ENCODE data around the gene TOR4A. TPM values are rescaled to one million over a fixed set of nuclear protein-coding genes. Genes with fewer than 3 reads are reported as not detected.

The TOR4A gene
- polyA plus RNA-seq, 3 donors, result 2.1 to 5.8 (median 5.5) TPM

DNA sequence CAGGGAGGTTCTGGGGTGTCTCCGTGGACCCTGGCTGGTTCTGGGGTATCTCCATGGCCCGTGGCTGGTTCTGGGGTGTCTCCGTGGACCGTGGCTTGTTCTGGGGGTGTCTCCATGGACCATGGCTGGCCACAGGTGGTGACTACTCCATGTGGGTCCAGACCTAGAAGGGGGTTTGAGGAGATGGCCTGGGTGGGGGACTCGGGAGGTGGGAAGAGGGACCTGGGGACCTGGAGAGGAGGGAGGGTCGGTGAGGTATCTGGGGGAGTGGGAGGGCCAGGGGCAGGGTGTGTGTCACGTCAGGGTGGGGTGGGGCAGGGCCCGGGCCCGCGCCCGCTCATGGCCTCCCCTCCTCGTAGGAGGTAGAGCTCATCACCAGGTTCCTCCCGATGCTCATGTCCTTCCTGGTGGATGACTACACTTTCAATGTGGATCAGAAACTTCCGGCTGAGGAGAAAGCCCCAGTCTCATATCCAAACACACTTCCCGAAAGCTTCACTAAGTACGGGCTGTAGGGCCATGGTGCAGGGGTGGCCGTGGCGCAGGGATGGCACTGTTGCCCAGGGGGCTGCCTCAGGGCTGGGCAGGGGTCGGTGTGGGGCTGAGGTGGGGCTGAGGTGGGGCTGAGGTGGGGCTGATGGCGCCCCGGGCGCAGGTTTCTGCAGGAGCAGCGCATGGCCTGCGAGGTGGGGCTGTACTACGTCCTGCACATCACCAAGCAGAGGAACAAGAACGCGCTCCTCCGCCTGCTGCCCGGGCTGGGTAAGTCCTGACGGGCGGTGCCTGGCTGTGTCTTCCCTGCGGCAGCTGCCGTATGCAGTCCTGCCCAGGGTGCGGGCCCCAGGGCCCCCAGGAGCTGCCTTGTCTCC is 10.7 kb upstream of the TOR4A start:
- H3K27ac ChIP-seq (ENCODE audit: low read depth, low read length), result no peak overlapping the region
- 89 to 95% (median 90%) methylated on average over 34 of the region's 34 CpGs for WGBS, 3 donors

DNA sequence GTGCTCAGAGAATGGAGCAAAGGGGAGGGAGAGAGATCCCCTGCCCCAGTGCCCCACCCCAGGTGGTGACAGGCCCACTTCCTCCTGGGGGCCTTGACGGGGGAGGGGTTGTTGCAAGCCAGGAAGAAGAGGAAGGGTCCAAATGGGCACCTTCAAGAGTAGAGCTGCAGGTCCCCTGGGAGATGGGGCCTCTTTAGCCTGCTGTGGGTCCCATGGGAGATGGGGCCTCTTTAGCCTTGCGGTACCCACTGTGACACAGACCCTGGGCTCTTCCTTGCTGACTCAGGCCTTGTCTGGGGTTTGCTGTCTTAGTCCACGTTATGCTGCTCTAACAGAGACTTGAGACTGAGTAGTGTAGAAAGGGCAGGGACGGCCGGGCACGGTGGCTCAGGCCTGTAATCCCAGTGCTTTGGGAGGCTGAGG is 9.6 kb upstream of the TOR4A start:
- no peak overlapping the region for H3K27ac ChIP-seq (ENCODE audit: low read depth, low read length)
- 81 to 89% (median 82%) methylated on average over 6 of the region's 6 CpGs for WGBS, 3 donors

DNA sequence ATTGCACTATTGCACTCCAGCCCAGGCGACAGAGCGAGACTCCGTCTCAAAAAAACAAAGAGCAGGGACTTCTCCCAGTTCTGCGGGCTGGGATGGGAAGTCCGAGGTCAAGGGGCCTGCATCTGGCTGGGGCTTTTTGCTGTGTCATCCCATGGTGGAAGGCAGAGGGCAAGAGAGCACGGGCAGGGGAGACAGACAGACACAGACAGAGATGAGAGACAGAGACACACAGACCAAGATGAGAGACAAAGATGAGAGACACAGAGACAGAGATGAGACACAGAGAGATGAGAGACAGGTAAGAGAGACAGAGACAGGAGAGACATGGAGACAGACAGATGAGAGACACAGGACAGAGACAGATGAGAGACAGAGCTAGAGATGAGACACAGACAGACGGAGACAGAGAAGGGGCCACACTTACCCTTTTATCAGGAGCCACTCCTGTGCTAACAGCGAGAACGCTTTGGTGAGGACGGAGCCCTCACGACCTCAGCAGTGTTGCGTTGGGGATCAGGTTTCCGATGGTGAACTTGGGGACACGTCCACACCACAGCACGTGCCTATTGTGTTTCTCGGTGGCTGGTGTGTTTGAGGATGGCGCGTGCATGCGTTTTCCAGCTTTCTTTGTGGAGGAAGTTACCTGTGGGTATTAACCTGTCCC is 8.9 kb upstream of the TOR4A start:
- WGBS, 3 donors, result 59 to 74% (median 68%) methylated on average over 19 of the region's 19 CpGs
- H3K27ac ChIP-seq (ENCODE audit: low read depth, low read length), result no peak overlapping the region

DNA sequence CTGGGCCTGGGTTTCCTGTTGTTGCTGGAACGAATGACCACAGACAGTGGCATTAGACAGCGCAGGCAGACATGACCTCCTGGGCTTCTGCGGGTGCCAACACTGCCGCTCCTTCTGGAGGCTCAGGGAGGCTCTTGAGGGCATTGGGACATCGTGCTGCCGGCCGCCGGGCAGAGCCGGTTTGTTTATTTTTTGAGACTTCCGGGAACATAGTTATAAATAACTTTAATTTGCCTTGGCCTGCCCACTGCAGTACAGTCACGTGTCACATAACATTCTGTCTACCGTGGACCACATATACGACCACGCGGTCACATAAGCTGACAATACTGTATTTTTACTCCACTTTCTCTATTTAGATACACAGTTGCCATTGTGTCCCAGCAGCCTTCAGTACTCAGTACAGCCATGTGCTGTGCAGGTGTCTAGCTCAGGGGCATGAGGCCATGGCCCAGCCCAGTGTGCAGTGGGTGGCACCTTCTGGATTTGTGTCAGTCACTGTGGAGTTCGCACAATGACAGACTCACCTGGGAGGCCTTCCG is 8.2 kb upstream of the TOR4A start:
- WGBS, 3 donors, result 29 to 65% (median 55%) methylated on average over 17 of the region's 17 CpGs

DNA sequence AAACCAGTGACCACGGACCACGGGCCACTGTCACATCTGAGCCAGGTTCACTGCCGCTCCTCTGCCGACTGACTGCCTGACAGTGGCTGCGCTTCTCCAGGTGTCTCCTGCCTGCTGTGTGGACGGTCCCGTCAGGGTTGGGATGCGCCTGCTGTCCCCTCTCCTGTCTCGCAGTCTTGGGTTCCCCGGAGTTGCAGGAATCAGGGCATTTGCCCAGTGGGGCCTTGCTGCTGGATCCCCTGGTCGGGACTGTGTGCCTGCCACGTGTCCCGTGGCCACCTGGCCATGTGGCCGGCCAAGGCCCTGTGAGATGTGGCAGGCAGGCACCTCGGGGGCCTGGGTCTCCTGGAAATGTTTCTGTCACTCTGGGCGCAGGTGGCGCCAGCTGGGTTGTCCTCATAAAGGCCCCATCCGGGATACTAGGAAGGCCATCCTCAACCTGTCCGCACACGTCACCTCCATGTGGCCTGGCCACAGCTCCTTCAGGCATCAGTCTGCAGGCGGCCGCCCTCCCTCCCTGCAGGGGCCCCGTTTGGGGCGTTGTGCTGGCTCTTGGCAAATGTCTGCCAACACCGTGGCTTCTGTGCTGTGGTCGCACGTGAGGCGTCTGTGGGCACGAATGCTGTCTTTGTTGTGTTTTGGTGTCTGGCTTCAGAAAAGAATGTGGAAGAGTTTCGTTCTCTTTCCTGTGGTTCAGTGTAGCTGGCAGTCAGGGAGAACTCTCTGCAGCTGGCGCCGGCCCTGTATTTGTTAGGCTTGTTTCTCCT is 6.4 kb upstream of the TOR4A start:
- 77 to 89% (median 79%) methylated on average over 32 of the region's 32 CpGs for WGBS, 3 donors
- no peak overlapping the region for H3K27ac ChIP-seq (ENCODE audit: low read depth, low read length)

More for the DNA sequence above, 8.2 kb upstream of the TOR4A start:
- H3K27ac ChIP-seq (ENCODE audit: low read depth, low read length), result no peak overlapping the region

DNA sequence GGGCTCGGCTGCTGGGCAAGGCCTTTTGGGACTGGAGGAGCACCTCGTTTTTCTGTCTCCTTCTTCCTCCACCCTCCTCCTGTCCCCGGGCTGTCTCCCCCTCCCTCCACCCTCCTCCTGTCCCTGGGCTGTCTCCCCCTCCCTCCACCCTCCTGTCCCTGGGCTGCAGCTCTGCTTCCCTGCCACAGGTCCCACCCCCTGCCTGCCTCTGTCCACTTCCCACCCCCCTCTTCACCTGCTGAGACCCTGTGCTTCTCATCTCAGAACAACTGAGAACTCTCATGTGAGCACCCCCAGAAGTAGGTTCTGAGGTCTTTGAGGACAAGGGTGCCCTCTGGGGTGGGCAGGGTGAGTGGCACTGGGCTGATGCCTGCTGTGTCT is 5.8 kb upstream of the TOR4A start:
- H3K27ac ChIP-seq (ENCODE audit: low read depth, low read length), result no peak overlapping the region
- WGBS, 3 donors, result 32 to 63% (median 40%) methylated on average over 3 of the region's 3 CpGs

DNA sequence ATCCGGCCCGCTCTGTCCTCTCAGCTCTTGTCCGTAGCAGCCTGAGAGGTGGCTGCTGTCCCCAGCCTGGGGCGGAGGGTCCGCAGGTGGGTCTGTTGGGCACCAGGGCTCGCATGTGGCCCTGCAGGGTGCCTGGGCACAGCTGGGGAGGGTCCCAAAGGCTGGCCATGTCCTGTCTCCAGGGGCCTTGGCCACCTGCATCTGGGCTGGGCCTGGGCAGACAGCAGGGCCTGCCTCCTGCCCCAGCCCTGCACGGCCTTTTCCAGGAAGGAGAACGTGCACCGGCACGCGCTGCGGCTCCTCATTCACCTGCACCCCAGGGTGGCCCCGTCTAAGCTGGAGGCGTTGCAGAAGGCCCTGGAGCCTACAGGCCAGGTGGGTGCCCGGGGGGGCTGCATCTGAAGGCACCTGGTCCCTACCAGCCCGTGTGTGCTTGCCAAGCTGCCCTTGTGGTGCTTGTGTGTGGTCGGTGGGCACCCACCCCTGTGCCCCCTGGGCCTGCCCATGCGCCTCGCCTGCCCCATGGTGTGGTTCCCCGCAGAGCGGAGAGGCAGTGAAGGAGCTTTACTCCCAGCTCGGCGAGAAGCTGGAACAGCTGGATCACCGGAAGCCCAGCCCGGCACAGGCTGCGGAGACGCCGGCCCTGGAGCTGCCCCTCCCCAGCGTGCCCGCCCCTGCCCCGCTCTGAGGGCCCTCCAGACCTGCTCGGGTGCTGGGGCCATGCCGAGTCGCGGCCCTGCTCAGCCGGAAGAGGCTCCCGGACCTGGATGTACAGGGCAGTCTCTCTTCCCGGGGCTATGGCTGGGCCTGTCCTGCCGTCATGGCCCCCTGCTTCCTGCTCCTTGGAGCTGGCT is 5.1 kb upstream of the TOR4A start:
- no peak overlapping the region for H3K27ac ChIP-seq (ENCODE audit: low read depth, low read length)
- WGBS, 3 donors, result 93 to 94% (median 94%) methylated on average over 35 to 39 of the region's 39 CpGs

DNA sequence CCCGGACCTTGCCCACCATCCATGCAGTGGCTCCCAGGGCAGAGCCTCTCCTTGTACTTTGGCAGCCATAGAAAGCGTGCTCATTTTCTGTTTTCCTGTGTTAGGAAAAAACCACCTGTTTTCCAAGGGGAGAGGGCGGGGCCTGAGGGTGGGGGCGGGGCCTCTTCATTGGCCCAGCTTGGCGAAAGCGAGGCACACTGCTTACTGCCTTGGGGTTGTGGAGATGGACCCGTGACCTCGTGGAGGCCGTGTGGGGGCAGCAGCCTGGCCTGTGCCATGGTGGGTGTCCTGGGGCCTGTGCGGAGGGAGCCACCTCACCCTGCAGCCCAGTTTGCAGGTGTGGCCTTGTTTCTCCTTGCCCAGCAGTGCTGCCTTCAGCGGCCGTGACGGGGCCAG is 4.4 kb upstream of the TOR4A start:
- H3K27ac ChIP-seq (ENCODE audit: low read depth, low read length), result no peak overlapping the region

DNA sequence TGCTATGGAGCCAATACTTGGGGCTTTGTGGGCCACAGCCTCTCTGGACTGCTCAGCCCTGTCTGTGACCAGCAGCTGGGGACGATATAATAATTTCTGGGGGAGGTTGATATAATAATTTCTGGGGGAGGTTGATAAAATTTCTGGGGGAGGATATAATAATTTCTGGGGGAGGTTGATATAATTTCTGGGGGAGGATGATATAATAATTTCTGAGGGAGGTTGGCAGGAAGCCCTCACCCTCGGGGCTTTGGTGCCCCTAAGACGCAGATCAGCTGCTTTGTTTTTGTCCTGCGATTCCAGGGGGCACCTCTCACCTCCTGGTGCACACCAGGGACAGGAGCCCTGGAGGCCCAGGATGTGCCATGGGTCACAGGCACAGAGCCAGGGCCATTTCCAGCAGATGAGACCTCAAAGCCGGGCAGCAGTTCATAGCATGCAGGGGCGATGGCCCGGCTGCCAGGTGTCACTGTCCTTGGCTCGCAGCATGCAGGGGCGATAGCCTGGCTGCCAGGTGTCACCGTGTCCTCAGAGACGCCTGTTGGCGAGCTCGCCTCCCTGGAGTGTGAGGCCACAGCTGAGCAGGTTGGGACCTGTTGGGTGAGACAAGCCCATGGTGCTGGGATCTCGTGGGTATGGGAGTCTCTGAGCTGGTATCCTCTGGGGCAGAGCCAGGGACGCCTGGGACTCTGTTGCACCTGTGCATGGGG is 3.8 kb upstream of the TOR4A start:
- 40 to 85% (median 80%) methylated on average over 15 of the region's 15 CpGs for WGBS, 3 donors
- no peak overlapping the region for H3K27ac ChIP-seq (ENCODE audit: low read depth, low read length)

More for the DNA sequence above, 4.4 kb upstream of the TOR4A start:
- WGBS, 3 donors, result 41 to 86% (median 86%) methylated on average over 13 of the region's 13 CpGs

DNA sequence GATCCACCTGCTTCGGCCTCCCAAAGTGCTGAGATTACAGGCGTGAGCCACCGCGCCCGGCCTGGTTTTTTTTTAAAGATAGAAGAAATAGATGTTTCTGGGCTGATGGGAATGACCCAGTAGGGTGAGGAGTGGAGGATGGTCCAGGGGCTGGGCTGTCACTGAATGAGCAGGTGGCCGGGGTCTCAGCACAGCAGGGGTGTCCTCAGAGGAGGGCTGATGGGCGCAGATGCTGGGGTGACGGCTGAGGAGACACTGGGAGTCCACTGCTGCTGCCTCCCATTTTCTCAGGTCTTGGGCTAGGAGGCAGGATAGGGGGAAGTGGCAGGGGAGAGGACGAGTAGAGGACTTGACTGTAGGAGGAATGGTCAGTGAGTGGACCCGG is 2.3 kb upstream of the TOR4A start:
- WGBS, 3 donors, result 62 to 88% (median 82%) methylated on average over 10 of the region's 10 CpGs
- H3K27ac ChIP-seq (ENCODE audit: low read depth, low read length), result no peak overlapping the region

DNA sequence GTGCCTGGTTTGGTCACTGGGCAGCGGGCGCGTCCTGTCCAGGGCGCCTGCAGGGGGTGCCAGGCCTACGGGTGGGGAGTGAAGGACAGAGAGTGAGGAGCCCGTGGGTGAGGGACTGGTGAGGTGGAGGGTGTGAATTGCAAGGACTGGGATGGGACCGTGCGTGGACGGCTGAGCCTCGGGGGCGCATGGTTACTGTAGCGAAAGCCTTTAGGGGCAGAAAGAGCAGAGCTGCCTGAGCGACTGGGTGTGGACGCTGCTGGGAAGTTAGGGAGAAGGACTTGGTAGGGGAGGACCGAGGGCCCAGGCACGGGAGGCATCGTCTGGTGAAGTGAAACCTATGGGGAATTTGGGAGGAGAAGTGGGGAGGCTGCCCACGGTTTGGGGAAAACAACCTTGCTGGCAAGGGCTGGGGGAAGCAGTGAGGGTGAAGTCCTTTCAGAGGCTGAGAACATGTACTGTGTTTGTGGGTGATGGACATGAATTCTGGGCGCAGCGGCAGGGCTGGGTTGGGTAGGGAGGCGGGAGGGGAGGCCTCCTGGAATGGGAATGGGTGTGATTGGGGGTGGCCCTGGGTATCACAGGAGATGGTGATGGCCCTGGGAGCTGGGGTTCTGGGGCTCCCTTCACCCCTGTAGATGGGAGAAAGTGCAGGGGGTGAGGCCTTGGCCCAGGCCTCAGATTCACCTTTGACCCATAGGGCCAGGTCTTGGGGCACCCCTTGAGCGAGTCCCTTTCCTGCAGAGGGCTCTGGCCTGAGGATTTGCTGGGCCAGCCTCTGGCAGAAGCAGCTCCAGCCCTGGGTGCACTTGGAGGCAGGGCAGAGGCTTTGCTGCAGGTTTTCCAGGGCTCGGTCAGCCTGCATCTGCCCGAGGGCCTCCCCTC is 1.7 kb upstream of the TOR4A start:
- WGBS, 3 donors, result 78 to 83% (median 80%) methylated on average over 24 of the region's 24 CpGs
- no peak overlapping the region for H3K27ac ChIP-seq (ENCODE audit: low read depth, low read length)

DNA sequence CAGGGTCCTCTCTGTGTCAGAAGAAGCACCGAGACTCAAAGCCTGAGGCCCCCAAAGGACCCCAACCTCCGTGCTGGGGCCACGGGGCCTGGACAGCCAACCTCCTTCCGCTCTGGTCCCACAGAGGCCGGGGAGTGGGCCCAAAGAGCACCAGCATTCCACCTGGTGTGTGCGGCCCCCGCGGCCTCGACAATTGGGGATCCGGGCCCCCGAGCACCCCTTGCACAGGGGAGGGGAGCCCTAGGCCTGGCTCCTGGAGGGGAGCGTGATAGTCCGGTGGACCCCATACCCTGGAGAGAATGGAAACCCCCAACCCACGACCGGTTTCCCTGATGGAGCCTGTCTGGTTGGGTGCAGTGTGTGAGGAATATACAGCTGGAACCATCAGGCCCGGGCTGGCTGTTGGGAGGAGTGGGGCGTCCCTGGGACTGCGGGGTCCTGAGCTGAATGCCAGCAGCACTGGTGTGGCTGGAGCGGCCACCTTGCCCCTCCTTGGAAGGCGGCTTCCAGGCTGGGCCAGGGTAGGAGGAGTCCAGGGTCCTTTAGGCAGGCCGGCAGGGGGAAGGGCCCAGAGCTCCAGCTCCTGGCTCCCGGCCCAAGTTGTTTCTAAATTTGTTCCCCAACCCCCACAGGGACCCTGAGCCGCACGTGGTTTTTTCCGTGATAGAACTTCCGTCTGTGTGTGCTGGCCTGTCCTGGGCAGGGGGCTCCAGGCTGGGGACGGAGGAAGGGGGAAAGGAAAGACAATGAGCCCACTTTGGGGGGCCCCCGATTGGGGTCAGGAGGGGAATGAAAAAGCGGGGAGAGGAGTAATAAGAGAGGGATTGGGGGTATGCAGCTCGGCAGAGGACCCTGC is 825 bp upstream of the TOR4A start:
- H3K27ac ChIP-seq (ENCODE audit: low read depth, low read length), result no peak overlapping the region
- 31 to 37% (median 37%) methylated on average over 30 of the region's 30 CpGs for WGBS, 3 donors

DNA sequence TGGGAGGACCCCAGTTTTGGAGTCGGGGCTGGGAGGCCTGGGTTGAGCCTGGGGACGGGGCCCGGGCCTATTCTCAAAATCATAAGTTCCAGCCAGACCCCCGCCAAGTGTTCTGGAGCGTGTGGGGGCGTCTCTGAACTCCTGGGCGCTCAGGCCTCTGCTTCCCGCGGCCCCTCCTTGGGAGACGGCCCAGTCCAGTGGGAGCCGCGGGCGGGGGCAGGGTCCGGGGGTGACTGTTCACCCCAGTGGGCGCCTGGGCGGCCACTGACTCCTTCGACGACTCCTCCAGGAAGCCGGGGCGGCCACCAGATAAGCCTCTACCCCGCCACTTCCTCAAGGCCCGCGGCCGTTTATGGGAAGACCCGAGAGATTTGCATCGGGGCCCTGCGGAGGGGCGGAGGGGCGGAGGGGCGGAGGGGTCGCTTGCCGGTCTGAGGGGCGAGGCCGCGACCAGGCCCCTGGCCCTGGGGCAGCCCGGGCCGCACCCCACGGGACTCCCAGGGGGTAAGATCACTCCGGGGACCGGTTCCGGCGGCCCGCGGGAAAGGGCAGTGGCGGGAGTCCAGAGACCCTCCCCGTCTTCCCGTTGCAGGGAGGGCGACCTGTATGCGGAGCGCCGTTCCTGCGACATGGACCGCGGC is 655 bp downstream of the TOR4A start:
- no peak overlapping the region for H3K27ac ChIP-seq (ENCODE audit: low read depth, low read length)
- 5 to 30% (median 10%) methylated on average over 48 to 54 of the region's 54 CpGs for WGBS, 3 donors

DNA sequence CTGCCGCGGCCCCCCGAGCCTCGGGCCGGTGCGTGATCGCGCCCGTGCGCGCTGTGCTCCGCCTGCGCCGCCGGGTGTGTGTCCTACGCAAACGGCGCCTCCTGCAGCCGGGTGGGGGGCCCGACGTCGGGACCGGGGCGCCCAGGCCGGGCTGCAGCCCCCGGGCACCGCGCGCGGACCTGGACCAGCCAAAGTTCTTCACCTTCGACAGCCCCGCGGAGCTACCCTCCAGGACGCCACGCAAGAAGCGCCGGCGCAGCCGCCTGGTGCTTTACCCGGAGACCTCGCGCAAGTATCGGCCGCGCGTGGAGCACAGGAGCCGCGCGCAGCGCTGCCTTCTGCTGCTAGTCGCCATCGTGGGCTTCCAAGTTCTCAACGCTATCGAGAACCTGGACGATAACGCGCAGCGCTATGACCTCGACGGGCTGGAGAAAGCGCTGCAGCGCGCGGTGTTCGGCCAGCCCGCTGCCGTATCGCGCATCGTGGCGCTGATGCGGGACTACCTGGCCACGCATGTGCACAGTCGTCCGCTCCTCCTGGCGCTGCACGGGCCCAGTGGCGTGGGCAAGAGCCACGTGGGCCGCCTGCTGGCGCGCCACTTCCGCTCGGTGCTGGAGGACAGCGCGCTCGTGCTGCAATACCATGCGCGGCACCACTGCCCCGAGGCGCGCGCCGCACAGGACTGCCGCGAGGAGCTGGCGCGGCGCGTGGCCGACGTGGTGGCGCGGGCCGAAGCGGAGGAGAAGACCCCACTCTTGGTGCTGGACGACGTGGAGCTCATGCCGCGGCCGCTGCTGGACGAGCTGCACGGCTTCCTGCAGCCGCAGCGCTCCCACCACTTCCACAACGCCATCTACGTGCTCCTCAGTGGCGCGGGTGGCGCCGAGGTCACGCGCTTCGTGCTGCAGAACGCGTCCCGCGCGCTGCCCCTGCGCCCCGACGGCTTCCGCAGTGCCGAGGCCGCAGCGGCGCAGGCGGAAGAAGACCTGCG is 1.5 kb downstream of the TOR4A start:
- no peak overlapping the region for H3K27ac ChIP-seq (ENCODE audit: low read depth, low read length)
- WGBS, 3 donors, result 84 to 88% (median 86%) methylated on average over 129 to 139 of the region's 139 CpGs

Data from adipose tissue (tissue), 3 donors.